Neural cell (in vitro differentiated cells): ENCODE results near the gene FBXW8. TPM values are rescaled to one million over a fixed set of nuclear protein-coding genes. Genes with fewer than 3 reads are reported as not detected.

Experiments
- H2AFZ ChIP-seq: fragments of 200-600, 300-800 bp; sonication (generic), shearing (Covaris generic); 2 replicates; pipeline ENCODE4 v1.6.0; 2014; ENCODE audit warnings: low read depth, mild to moderate bottlenecking, antibody characterized with exemption, low read length, moderate library complexity
- H3F3A ChIP-seq: fragments of 200-600 bp; shearing (Covaris generic); 2 replicates; pipeline ENCODE4 v1.6.1; 2016; ENCODE audit warnings: mild to moderate bottlenecking, moderate library complexity, mixed read lengths, antibody characterized with exemption, low read length; ENCODE audit not compliant: insufficient read depth, poor library complexity, severe bottlenecking
- H3K27ac ChIP-seq: fragments of 200-600, 300-800 bp; sonication (generic), shearing (Covaris generic); 2 replicates; pipeline ENCODE4 v1.5.1; 2014; ENCODE audit warnings: mild to moderate bottlenecking, low read length, moderate library complexity
- H3K27me3 ChIP-seq: fragments of 300-800, 200-600 bp; sonication (generic), shearing (Covaris generic); 2 replicates; pipeline ENCODE4 v1.6.0; 2014; ENCODE audit warnings: mild to moderate bottlenecking, low read depth, low read length, moderate library complexity; ENCODE audit not compliant: insufficient read depth
- H3K36me3 ChIP-seq: fragments of 300-800, 200-600 bp; sonication (generic), shearing (Covaris generic); 2 replicates; pipeline ENCODE4 v1.5.1; 2014; ENCODE audit warnings: mild to moderate bottlenecking, antibody characterized with exemption, low read length, moderate library complexity; ENCODE audit not compliant: insufficient read depth
- H3K4me2 ChIP-seq: fragments of 300-800, 200-600 bp; sonication (generic), shearing (Covaris generic); 2 replicates; pipeline ENCODE4 v1.6.0; 2014; ENCODE audit warnings: mild to moderate bottlenecking, low read length
- H3K4me3 ChIP-seq: fragments of 300-800, 200-600 bp; sonication (generic), shearing (Covaris generic); 2 replicates; pipeline ENCODE4 v1.5.1; 2014; ENCODE audit warnings: mild to moderate bottlenecking, low read length, moderate library complexity
- H3K79me2 ChIP-seq: fragments of 200-600 bp; shearing (Covaris generic); replicated peaks from 2 replicates; pipeline ENCODE4 v1.6.0; 2014; ENCODE audit warnings: mild to moderate bottlenecking, low read length, moderate library complexity; ENCODE audit not compliant: insufficient read depth
- H3K9ac ChIP-seq: fragments of 300-800, 200-600 bp; sonication (generic), shearing (Covaris generic); 2 replicates; pipeline ENCODE4 v1.6.1; 2016; ENCODE audit warnings: mild to moderate bottlenecking, low read length, mixed read lengths
- H3K9me2 ChIP-seq: fragments of 200-600 bp; shearing (Covaris generic); 2 replicates; pipeline ENCODE4 v1.6.1; 2016; ENCODE audit warnings: mild to moderate bottlenecking, low read length, mixed read lengths; ENCODE audit not compliant: insufficient read depth
- H3K9me3 ChIP-seq: fragments of 200-600, 300-800 bp; sonication (generic), shearing (Covaris generic); 2 replicates; pipeline ENCODE4 v1.6.1; 2016; ENCODE audit warnings: mild to moderate bottlenecking, mixed run types, low read length, moderate library complexity, mixed read lengths
- H4K20me1 ChIP-seq: fragments of 200-600 bp; shearing (Covaris generic); 2 replicates; pipeline ENCODE4 v1.6.1; 2016; ENCODE audit warnings: mild to moderate bottlenecking, mixed run types; ENCODE audit not compliant: insufficient read depth
- EP300 ChIP-seq: fragments of 450-650 bp; conservative IDR thresholded peaks from 2 replicates; pipeline ENCODE4 v1.6.1; 2014; ENCODE audit warnings: antibody characterized with exemption, mild to moderate bottlenecking, moderate library complexity; ENCODE audit not compliant: poor library complexity, severe bottlenecking
- EZH2 ChIP-seq: fragments of 200-600, 300-800 bp; shearing (Covaris generic), sonication (generic); IDR thresholded peaks from 2 replicates; pipeline ENCODE4 v1.6.1; 2014; ENCODE audit warnings: antibody characterized with exemption, low read length, borderline replicate concordance, mild to moderate bottlenecking; ENCODE audit not compliant: insufficient read depth, poor library complexity, severe bottlenecking
- MXI1 ChIP-seq: fragments of 450-650 bp; conservative IDR thresholded peaks from 2 replicates; pipeline ENCODE4 v1.6.1; 2014; ENCODE audit warnings: antibody characterized with exemption, mild to moderate bottlenecking; ENCODE audit not compliant: poor library complexity, severe bottlenecking
- POLR2AphosphoS5 ChIP-seq: IDR thresholded peaks from 2 replicates; pipeline ENCODE4 v1.6.1; 2012
- RAD21 ChIP-seq: fragments of 450-650 bp; conservative IDR thresholded peaks from 2 replicates; pipeline ENCODE4 v1.6.1; 2014; ENCODE audit warnings: antibody characterized with exemption, mild to moderate bottlenecking, moderate library complexity
- SMC3 ChIP-seq: fragments of 450-650 bp; conservative IDR thresholded peaks from 2 replicates; pipeline ENCODE4 v1.6.1; 2014; ENCODE audit warnings: antibody characterized with exemption, mild to moderate bottlenecking, moderate library complexity; ENCODE audit not compliant: poor library complexity
- TAF1 ChIP-seq: IDR thresholded peaks from 2 replicates; pipeline ENCODE4 v1.6.1; 2012; ENCODE audit warnings: low read depth
- polyA plus RNA-seq: library from polyadenylated mRNA; depleted of rRNA; stranded (reverse); fragments of >200 nt; gene quantifications from 2 replicates; pipeline ENCODE4 v1.2.3, GENCODE V29; 2014
- TF ChIP-seq, protein P1 (sequence below): fragments of 450-650 bp; IDR thresholded peaks from 2 replicates; pipeline ENCODE4 v1.5.1; 2014; ENCODE audit warnings: antibody characterized with exemption, mild to moderate bottlenecking, moderate library complexity; ENCODE audit not compliant: poor library complexity, severe bottlenecking
- TF ChIP-seq, protein P2 (sequence below): IDR thresholded peaks from 2 replicates; pipeline ENCODE4 v1.6.1; 2012; ENCODE audit warnings: borderline replicate concordance

FBXW8 gene
- polyA plus RNA-seq, 1 donor from 2014 or later, result 5.6 TPM

DNA sequence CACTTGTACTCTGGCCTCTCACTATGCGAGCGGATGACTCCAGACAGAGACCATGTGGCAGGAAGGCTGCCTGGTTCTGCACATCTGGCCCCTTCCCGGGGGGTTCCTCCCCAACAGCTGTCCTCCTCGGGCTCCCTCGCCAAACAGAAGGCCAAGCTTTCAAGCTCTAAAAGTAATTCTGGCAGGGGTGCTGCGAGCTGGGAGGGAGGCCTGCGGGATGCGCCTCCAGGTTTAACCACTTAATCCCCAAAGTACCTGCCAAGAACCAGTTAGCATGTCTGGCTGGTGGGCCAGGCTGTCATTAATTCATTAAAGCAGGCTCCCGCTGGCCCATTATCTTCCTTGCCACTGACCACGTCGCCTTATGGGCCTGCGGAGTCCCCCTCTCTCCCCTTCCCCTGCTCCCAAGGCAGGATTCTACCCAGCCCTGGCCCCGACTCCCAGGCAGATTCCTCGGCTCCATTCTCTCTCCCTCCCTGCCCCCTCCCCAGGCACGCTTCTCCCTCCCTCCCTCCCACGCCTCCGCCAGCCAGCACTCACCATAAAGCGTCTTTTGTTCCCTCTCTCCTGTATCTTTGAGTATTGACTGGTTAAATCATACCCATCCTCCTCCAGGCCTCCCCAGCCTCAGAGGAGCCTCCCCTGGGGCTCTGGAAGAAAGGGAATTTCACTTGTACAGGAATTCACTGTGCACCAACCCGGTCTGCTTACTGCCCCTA lies 34.4 kb upstream of the FBXW8 start:
- Histone ChIP-seq H3K79me2 (no peaks in the 10 kb centered on the region), H3K9me3 (peaks cover 6% of the 10 kb centered on the region), H3K9ac (no peak overlapping the region), H3K36me3 (no peaks in the 10 kb centered on the region), H3K27me3 (peaks cover 46% of the 10 kb centered on the region), H2AFZ (no peak overlapping the region), H3K4me2 (no peak overlapping the region), H3F3A (no peaks in the 10 kb centered on the region), H3K9me2 (no peaks in the 10 kb centered on the region), H3K27ac (no peak overlapping the region), H4K20me1 (no peaks in the 10 kb centered on the region), H3K4me3 (peak overlapping the region; percentile 7)
- TF ChIP-seq, protein P1, sequence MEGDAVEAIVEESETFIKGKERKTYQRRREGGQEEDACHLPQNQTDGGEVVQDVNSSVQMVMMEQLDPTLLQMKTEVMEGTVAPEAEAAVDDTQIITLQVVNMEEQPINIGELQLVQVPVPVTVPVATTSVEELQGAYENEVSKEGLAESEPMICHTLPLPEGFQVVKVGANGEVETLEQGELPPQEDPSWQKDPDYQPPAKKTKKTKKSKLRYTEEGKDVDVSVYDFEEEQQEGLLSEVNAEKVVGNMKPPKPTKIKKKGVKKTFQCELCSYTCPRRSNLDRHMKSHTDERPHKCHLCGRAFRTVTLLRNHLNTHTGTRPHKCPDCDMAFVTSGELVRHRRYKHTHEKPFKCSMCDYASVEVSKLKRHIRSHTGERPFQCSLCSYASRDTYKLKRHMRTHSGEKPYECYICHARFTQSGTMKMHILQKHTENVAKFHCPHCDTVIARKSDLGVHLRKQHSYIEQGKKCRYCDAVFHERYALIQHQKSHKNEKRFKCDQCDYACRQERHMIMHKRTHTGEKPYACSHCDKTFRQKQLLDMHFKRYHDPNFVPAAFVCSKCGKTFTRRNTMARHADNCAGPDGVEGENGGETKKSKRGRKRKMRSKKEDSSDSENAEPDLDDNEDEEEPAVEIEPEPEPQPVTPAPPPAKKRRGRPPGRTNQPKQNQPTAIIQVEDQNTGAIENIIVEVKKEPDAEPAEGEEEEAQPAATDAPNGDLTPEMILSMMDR, result no peak
- TF ChIP-seq SMC3 (no peak), POLR2AphosphoS5 (no peak), MXI1 (no peak)

DNA sequence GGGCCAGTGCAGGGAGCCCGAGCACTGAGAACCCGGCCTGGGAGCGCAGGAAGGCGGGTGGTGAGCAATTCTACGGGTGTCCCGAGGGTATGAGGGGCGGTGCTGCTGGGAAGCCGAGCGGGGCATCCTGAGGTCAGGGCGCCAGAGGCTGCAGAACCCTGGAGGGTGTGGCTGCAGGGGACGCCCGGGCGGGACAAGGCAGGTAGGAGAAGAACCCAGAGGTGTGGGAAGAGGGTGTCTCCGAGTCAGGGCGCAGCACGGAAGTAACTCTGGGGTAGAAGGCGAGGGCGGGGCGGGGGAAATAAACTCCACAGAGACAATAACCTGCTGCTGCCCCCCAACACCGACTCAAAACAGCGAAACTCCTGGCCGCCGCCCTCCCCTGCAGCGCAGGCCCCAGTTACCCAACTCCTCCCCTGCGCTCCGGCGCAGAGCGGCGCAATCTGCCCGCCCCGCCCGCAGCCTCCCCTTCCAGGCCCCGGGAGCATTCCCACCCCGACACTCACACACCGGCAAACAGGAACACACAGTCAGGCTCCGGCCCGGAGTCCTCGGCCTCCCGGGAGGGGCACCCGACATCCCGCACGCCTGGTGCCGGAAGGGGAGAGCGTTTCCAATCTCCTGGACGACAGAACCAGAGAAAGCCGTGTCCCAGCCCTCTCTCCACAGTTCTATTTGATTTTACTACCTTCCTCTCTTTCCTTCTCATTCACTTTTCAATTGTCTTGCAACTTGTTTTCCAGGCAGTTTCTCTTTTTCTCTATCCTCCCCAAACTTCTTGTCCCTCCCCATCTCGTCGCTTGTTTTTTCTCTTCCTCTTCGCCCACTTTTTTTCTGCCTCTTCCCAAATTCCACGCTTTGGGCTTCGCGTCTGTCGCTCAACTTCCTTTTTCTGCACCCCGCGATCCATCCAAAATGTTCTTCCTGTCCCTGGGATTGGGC lies 31.9 kb upstream of the FBXW8 start:
- no peaks in the 10 kb centered on the region for H3F3A ChIP-seq

More for the DNA sequence above, 31.9 kb upstream of the FBXW8 start:
- peak overlapping the region; percentile 69 for H3K4me3 ChIP-seq
- peaks cover 6% of the 10 kb centered on the region for H3K9me3 ChIP-seq
- no peak overlapping the region for H3K27ac ChIP-seq
- peak overlapping the region; percentile 18 for H3K9ac ChIP-seq
- H3K27me3 ChIP-seq, result peaks cover 71% of the 10 kb centered on the region
- no peak overlapping the region for H2AFZ ChIP-seq
- no peaks in the 10 kb centered on the region for H3K9me2 ChIP-seq
- H4K20me1 ChIP-seq, result no peaks in the 10 kb centered on the region
- H3K36me3 ChIP-seq, result no peaks in the 10 kb centered on the region
- H3K4me2 ChIP-seq, result peak overlapping the region; percentile 10
- TF ChIP-seq SMC3 (no peak), RAD21 (no peak), EP300 (no peak), POLR2AphosphoS5 (no peak), TAF1 (no peak), EZH2 (no peak)
- TF ChIP-seq, protein P1, result no peak
- TF ChIP-seq, protein P2, sequence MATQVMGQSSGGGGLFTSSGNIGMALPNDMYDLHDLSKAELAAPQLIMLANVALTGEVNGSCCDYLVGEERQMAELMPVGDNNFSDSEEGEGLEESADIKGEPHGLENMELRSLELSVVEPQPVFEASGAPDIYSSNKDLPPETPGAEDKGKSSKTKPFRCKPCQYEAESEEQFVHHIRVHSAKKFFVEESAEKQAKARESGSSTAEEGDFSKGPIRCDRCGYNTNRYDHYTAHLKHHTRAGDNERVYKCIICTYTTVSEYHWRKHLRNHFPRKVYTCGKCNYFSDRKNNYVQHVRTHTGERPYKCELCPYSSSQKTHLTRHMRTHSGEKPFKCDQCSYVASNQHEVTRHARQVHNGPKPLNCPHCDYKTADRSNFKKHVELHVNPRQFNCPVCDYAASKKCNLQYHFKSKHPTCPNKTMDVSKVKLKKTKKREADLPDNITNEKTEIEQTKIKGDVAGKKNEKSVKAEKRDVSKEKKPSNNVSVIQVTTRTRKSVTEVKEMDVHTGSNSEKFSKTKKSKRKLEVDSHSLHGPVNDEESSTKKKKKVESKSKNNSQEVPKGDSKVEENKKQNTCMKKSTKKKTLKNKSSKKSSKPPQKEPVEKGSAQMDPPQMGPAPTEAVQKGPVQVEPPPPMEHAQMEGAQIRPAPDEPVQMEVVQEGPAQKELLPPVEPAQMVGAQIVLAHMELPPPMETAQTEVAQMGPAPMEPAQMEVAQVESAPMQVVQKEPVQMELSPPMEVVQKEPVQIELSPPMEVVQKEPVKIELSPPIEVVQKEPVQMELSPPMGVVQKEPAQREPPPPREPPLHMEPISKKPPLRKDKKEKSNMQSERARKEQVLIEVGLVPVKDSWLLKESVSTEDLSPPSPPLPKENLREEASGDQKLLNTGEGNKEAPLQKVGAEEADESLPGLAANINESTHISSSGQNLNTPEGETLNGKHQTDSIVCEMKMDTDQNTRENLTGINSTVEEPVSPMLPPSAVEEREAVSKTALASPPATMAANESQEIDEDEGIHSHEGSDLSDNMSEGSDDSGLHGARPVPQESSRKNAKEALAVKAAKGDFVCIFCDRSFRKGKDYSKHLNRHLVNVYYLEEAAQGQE, result no peak
- H3K79me2 ChIP-seq, result no peaks in the 10 kb centered on the region
